Sigmoid colon (tissue), 7 donors: ENCODE measurements around the gene ANKMY1. TPM values are rescaled to one million over a fixed set of nuclear protein-coding genes. Genes with fewer than 3 reads are reported as not detected.

Experiments
- DNase-seq: peaks from one replicate; pipeline ENCODE4 v3.0.0-alpha.2; 2019
- H3K27ac ChIP-seq, 4 donors: fragments of 200-600 bp; sonication (generic); one replicate each; pipeline ENCODE4 v1.5.1; 2016 to 2019; ENCODE audit warnings: mild to moderate bottlenecking in 1 of 4
- H3K27me3 ChIP-seq, 3 donors: fragments of 200-600 bp; sonication (generic); one replicate each; pipeline ENCODE4 v1.5.1; 2019; ENCODE audit warnings: mild to moderate bottlenecking in 1 of 3
- H3K36me3 ChIP-seq, 4 donors: fragments of 200-600 bp; sonication (generic); one replicate each; pipeline ENCODE4 v1.5.1; 2016 to 2019
- H3K4me1 ChIP-seq, 4 donors: fragments of 200-600 bp; sonication (generic); one replicate each; pipeline ENCODE4 v1.5.1; 2017 to 2019
- H3K4me3 ChIP-seq, 4 donors: fragments of 200-600 bp; sonication (generic); one replicate each; pipeline ENCODE4 v1.5.1; 2017 to 2019; ENCODE audit warnings: mild to moderate bottlenecking in 2 of 4, moderate library complexity in 1 of 4
- H3K9me3 ChIP-seq, 4 donors: fragments of 200-600 bp in 3 of 4; sonication (generic) in 3 of 4; one replicate each; pipeline versions ENCODE4 v1.5.1 to v1.6.1; 2013 to 2019
- CTCF ChIP-seq, 4 experiments: fragments of 450-650 bp in 3 of 4; fragments of 200-600 bp in 1 of 4; IDR thresholded peaks; one replicate each; pipeline ENCODE4 v1.5.1; 2016 to 2019; ENCODE audit warnings: antibody characterized with exemption in 4 of 4, mild to moderate bottlenecking in 3 of 4, moderate library complexity in 2 of 4
- EP300 ChIP-seq, 4 donors: sonication (generic); formaldehyde crosslinking; IDR thresholded peaks; one replicate each; pipeline ENCODE4 v1.6.1; 2017; ENCODE audit warnings: antibody characterized with exemption in 4 of 4
- POLR2A ChIP-seq, 2 donors: fragments of 450-650 bp; IDR thresholded peaks; one replicate each; pipeline ENCODE4 v1.6.1; 2016; ENCODE audit warnings: antibody characterized with exemption in 2 of 2, mild to moderate bottlenecking in 2 of 2, moderate library complexity in 2 of 2
- POLR2AphosphoS5 ChIP-seq, 4 donors: sonication (generic); formaldehyde crosslinking; IDR thresholded peaks; one replicate each; pipeline ENCODE4 v1.6.1; 2017; ENCODE audit warnings: antibody characterized with exemption in 4 of 4
- whole genome bisulfite sequencing, 2 donors: extraction: QIAGEN DNeasy Blood & Tissue Kit; methylation state at CpG; one replicate each; pipeline ENCODE4 v1.1.7; 2013; 5-methylcytosine and 5-hydroxymethylcytosine counted together
- intact Hi-C: fragments of 100-400 bp; cut with DNase I; formaldehyde crosslinking; loops from one replicate; pipeline ENCODE4 v1.15.1; 2023
- polyA plus RNA-seq, 3 donors: library from polyadenylated mRNA; stranded (reverse); fragments of 200-250 nt; gene quantifications; one replicate each; pipeline ENCODE4 v1.2.3, GENCODE V29; 2013
- total RNA-seq, 4 donors: library from RNA; depleted of rRNA; stranded (reverse); fragments of >200 nt; gene quantifications; one replicate each; pipeline ENCODE4 v1.1.0, GENCODE V29; 2016
- donor health status: healthy with polysubstance abuse.
- donor health status: Bipolar disorder and iron deficiency.
- donor health status: healthy.

Gene ANKMY1
- total and polyA plus RNA-seq, 7 donors = 3.6 to 14.0 (median 8.9) TPM

- H3K9me3 ChIP-seq = peaks cover 0 to 6% (median 4%) of the 10 kb centered on the region in 4 donors
- no peak for DNase-seq
- peaks cover 0 to 7% (median 0%) of the 10 kb centered on the region in 4 donors for H3K36me3 ChIP-seq
- no peak for TF ChIP-seq POLR2AphosphoS5 (IDR thresholded peaks at IDR 0.05)
- TF ChIP-seq CTCF (IDR thresholded peaks at IDR 0.05) = no peak
- no peak for TF ChIP-seq POLR2A (IDR thresholded peaks at IDR 0.05)
- no peak for TF ChIP-seq EP300 (IDR thresholded peaks at IDR 0.05)
- no peaks in the 10 kb centered on the region for H3K27me3 ChIP-seq
- H3K4me1 ChIP-seq = no peaks in the 10 kb centered on the region
- intact Hi-C loops = no loop called here
- H3K27ac ChIP-seq = no peak overlapping the region
- 93 to 100% methylated on average over 1 of the region's 1 CpG for WGBS, 2 donors
- no peak overlapping the region for H3K4me3 ChIP-seq
Observed at GRCh38 chr2:240532031-240532775, 25.6 kb downstream of the ANKMY1 start.

GRCh38 chr2:240531038-240531437 is 26.8 kb downstream of the ANKMY1 start:
- intact Hi-C loops = no loop called here
- DNase-seq = no peak
- Histone ChIP-seq H3K36me3 (peaks cover 0 to 7% (median 0%) of the 10 kb centered on the region in 4 donors), H3K4me3 (no peak overlapping the region), H3K4me1 (no peaks in the 10 kb centered on the region), H3K27me3 (no peaks in the 10 kb centered on the region), H3K27ac (no peak overlapping the region), H3K9me3 (peaks cover 0 to 6% (median 4%) of the 10 kb centered on the region in 4 donors)
- TF ChIP-seq POLR2AphosphoS5 (IDR thresholded peaks at IDR 0.05) = no peak
- no peak for TF ChIP-seq CTCF (IDR thresholded peaks at IDR 0.05)
- TF ChIP-seq POLR2A (IDR thresholded peaks at IDR 0.05) = no peak
- TF ChIP-seq EP300 (IDR thresholded peaks at IDR 0.05) = no peak
- WGBS, 2 donors = 98% methylated on average over 5 of the region's 5 CpGs

GRCh38 chr2:240530181-240530580 is 27.6 kb downstream of the ANKMY1 start:
- peaks cover 0 to 12% (median 0%) of the 10 kb centered on the region in 4 donors for H3K36me3 ChIP-seq
- no peak for TF ChIP-seq EP300 (IDR thresholded peaks at IDR 0.05)
- no peak for TF ChIP-seq POLR2A (IDR thresholded peaks at IDR 0.05)
- TF ChIP-seq POLR2AphosphoS5 (IDR thresholded peaks at IDR 0.05) = no peak
- no peak for TF ChIP-seq CTCF (IDR thresholded peaks at IDR 0.05)
- no peak for DNase-seq
- no peak overlapping the region for H3K4me3 ChIP-seq
- no peak overlapping the region for H3K27ac ChIP-seq
- H3K9me3 ChIP-seq = peaks cover 0 to 6% (median 5%) of the 10 kb centered on the region in 4 donors
- WGBS, 2 donors = 96 to 97% methylated on average over 7 of the region's 7 CpGs
- intact Hi-C loops = no loop called here
- no peaks in the 10 kb centered on the region for H3K4me1 ChIP-seq
- no peaks in the 10 kb centered on the region for H3K27me3 ChIP-seq

GRCh38 chr2:240529344-240529999 is 28.3 kb downstream of the ANKMY1 start:
- DNase-seq = no peak
- Histone ChIP-seq H3K4me3 (no peak overlapping the region), H3K9me3 (peaks cover 0 to 8% (median 5%) of the 10 kb centered on the region in 4 donors), H3K36me3 (peaks cover 0 to 17% (median 0%) of the 10 kb centered on the region in 4 donors), H3K27me3 (no peaks in the 10 kb centered on the region), H3K4me1 (no peaks in the 10 kb centered on the region), H3K27ac (no peak overlapping the region)
- intact Hi-C loops = no loop called here
- 96 to 98% methylated on average over 16 of the region's 16 CpGs for WGBS, 2 donors
- TF ChIP-seq POLR2AphosphoS5 (IDR thresholded peaks at IDR 0.05) = no peak
- no peak for TF ChIP-seq CTCF (IDR thresholded peaks at IDR 0.05)
- no peak for TF ChIP-seq EP300 (IDR thresholded peaks at IDR 0.05)
- no peak for TF ChIP-seq POLR2A (IDR thresholded peaks at IDR 0.05)
